HCEC 1CT (cell line): ENCODE data around the gene CAND2.

ENCODE experiments used
- DNase-seq: peaks from one replicate; pipeline ENCODE4 v3.0.0-alpha.2; 2017

Gene CAND2

GRCh38 chr3:12807601-12808359, 11.3 kb downstream of the CAND2 start:
- no peak for DNase-seq

GRCh38 chr3:12808587-12808986, 12.1 kb downstream of the CAND2 start:
- no peak for DNase-seq

GRCh38 chr3:12809001-12809400, 12.5 kb downstream of the CAND2 start:
- DNase-seq = no peak

- no peak for DNase-seq
Observed at GRCh38 chr3:12809435-12809834, 13.0 kb downstream of the CAND2 start.

- peak; percentile 83 for DNase-seq
Observed at GRCh38 chr3:12810013-12810780, 13.7 kb downstream of the CAND2 start.

GRCh38 chr3:12810961-12811360, 14.5 kb downstream of the CAND2 start:
- DNase-seq = no peak

- DNase-seq = no peak
Observed at GRCh38 chr3:12812812-12813211, 16.3 kb downstream of the CAND2 start.

GRCh38 chr3:12813967-12814366, 17.5 kb downstream of the CAND2 start:
- DNase-seq = no peak

- no peak for DNase-seq
Observed at GRCh38 chr3:12815078-12815477, 18.6 kb downstream of the CAND2 start.

- no peak for DNase-seq
Observed at GRCh38 chr3:12815719-12816118, 19.2 kb downstream of the CAND2 start.

GRCh38 chr3:12816521-12817342, 20.3 kb downstream of the CAND2 start:
- DNase-seq = no peak

- DNase-seq = no peak
Observed at GRCh38 chr3:12817343-12817710, 20.8 kb downstream of the CAND2 start.

GRCh38 chr3:12818273-12818672, 21.8 kb downstream of the CAND2 start:
- DNase-seq = no peak

- DNase-seq = no peak
Observed at GRCh38 chr3:12818773-12819172, 22.3 kb downstream of the CAND2 start.

- no peak for DNase-seq
Observed at GRCh38 chr3:12822725-12823373, 26.4 kb downstream of the CAND2 start.

- DNase-seq = no peak
Observed at GRCh38 chr3:12824299-12824698, 27.8 kb downstream of the CAND2 start.

- DNase-seq = no peak
Observed at GRCh38 chr3:12825156-12825555, 28.7 kb downstream of the CAND2 start.

- no peak for DNase-seq
Observed at GRCh38 chr3:12828751-12829150, 32.3 kb downstream of the CAND2 start.

- no peak for DNase-seq
Observed at GRCh38 chr3:12829404-12829803, 32.9 kb downstream of the CAND2 start.

- DNase-seq = no peak
Observed at GRCh38 chr3:12829886-12830784, 33.7 kb downstream of the CAND2 start.

- DNase-seq = no peak
Observed at GRCh38 chr3:12830785-12831156, 34.3 kb downstream of the CAND2 start.

GRCh38 chr3:12831301-12831866, 34.9 kb downstream of the CAND2 start:
- no peak for DNase-seq
